VCaP (cell line): ENCODE results near the gene INO80E.

ENCODE experiments used
- H3K27ac ChIP-seq: fragments of 450-650 bp; 2 replicates; pipeline ENCODE4 v1.5.1; 2017
- CTCF ChIP-seq: fragments of 450-650 bp; conservative IDR thresholded peaks from 2 replicates; pipeline ENCODE4 v1.5.1; 2017; ENCODE audit warnings: mild to moderate bottlenecking, moderate library complexity

The INO80E gene

GRCh38 chr16:29978081-29978480 is 18.0 kb upstream of the INO80E start:
- H3K27ac ChIP-seq = no peak overlapping the region
- TF ChIP-seq CTCF = no peak

GRCh38 chr16:29978564-29979270 is 17.3 kb upstream of the INO80E start:
- H3K27ac ChIP-seq = no peak overlapping the region
- TF ChIP-seq CTCF = no peak

GRCh38 chr16:29982560-29983419 is 13.3 kb upstream of the INO80E start:
- TF ChIP-seq CTCF = no peak
- no peak overlapping the region for H3K27ac ChIP-seq

GRCh38 chr16:29983420-29984136 is 12.5 kb upstream of the INO80E start:
- H3K27ac ChIP-seq = no peak overlapping the region
- TF ChIP-seq CTCF = no peak

- TF ChIP-seq CTCF = no peak
- H3K27ac ChIP-seq = no peak overlapping the region
These were observed 11.8 kb upstream of the INO80E start for GRCh38 chr16:29984137-29984763.

GRCh38 chr16:29984764-29985147 is 11.3 kb upstream of the INO80E start:
- no peak overlapping the region for H3K27ac ChIP-seq
- TF ChIP-seq CTCF = no peak
